NCI-H2081 treated with DMSO at 0.1 percent for 48 hours (cell line): Measurements from ENCODE around the gene SLAMF1.

Source experiments
- DNase-seq: peaks from one replicate; lab custom pipeline; 2025; lab: John Stamatoyannopoulos, UW

Gene SLAMF1

DNA sequence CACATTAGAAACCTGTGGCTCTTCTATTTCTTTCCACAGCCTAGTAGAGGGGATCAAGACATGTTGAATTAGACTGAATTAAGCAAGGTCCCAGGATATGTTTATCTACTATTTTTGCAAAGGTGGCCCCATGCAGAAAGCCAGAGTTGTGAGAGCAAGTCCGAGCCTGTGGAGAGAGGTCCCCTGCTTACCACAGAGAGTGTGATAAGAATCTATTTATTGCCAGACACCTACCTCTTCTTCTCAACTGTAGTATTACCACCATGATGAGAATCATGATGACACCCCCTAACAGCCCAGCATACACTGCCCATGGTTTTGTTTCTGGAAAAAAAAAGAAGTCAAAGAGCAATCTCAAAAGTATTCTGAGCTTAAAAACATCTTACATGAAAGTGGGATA lies 23.0 kb downstream of the SLAMF1 start:
- no peak for DNase-seq

DNA sequence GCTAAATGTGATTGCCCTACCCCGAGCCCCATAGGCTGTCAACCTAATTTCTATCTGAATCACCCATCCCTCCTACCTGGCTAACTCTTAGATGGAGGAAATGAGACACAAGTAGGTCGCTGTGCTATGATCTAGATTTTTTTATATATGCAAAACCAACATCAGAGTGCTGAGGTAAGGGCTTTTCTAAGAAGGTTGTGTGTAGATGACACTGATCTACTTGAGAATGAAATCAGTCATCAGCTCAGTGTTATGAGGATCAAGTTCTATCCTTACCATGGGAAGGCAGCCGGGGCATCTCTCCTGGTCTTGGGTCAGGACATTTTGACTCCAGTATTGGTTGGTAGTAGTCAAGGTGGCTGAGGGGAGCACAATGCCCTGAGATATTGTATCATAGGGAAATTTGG lies 23.6 kb downstream of the SLAMF1 start:
- DNase-seq, result no peak

DNA sequence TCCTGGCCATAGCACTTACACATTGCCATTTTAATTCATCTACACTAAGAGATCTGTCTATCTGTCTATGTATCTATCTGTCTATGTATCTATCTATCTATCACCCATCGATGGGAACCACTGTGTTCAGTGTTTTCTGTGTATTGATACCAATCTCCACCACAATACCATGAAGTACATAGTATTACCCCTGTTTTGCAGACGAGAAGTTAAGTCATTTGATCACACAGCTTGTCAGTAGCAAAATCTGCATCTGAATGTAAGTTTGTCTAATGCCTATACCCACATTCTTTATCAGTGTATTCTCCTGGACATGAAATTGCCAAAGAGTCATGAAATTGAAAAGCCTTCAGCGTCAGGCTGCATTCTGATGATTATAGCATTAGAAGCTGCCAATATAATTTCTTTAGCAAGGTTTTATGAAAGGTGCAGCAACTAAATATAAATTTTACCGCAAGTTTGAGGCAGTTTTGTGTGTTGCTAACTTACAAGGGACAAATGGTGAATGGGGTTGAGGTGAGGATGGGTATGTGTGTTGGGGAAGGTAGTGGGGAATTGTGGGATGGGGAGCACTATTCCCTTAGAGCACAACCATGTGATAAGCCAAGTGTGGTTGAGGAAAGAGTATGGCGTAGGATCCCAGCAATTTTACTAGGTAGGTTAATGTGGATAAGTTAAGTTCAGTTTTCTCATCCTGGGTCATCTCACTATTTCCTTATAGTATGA lies 24.2 kb downstream of the SLAMF1 start:
- DNase-seq, result no peak

DNA sequence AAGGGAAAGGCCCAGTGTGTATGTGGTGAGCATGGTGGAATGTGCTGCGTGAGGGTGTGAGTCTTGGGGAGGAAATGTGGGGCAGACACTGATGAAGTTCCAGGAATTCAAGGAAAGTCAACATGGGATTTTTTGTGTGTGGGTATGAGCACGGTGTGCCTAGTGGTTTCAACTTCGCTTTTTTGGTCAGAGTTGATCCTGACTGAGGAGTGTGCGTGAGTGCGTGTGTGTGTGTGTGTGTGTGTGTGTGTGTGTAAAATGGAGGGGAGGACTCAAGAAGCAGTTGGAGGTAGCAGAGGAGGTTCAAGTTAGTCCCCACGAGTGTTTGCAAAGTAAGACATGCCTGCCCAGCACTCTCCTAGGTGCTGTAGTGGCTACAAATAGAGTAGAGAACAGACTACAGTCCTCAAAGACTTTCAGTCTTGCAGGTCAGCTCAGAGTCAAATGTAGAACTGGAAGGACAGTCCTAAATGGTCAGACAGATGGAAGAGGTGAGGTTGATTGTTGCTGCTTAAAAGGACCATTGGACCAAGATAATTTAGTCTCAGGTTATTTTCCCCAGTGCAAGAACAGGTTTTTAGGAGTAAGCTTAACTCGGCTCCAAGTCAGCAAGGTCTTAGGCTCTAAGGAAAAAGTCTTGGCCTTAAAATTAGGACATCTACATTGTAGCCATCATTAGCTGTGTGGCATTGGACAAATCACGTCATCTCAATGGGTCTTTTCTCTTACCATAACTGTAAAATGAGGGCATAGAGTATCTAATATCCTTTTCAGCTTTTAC lies 25.0 kb downstream of the SLAMF1 start:
- no peak for DNase-seq

DNA sequence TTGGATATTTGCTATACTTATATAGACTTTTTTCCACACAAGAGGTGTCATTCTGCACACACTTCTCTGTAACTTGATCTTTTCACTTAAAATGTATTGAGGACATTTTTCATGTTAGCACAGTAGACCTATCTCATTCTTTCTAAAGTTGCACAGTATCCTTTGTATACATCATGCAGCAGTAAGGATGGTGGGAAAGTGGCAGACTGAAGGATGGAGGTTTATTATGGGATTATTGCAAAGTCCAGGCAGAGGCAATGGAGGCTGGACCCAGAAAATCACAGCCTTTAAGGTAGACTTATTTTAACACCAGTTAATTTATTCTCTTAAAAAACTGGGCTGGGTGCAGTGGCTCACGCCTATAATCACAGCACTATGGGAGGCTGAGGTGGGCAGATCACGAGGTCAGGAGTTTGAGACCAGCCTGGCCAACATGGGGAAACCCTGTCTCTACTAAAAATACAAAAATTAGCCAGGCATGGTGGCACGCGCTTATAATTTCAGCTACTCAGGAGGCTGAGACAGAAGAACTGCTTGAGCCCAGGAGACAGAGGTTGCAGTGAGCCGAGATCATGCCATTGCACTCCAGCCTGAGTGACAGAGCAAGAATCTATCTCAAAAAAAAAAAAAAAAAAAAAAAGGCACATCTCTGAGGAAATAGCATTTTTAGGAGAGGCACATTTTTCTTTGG lies 25.8 kb downstream of the SLAMF1 start:
- no peak for DNase-seq

GRCh38 chr1:160619742-160620277 lies 27.0 kb downstream of the SLAMF1 start:
- DNase-seq, result no peak

DNA sequence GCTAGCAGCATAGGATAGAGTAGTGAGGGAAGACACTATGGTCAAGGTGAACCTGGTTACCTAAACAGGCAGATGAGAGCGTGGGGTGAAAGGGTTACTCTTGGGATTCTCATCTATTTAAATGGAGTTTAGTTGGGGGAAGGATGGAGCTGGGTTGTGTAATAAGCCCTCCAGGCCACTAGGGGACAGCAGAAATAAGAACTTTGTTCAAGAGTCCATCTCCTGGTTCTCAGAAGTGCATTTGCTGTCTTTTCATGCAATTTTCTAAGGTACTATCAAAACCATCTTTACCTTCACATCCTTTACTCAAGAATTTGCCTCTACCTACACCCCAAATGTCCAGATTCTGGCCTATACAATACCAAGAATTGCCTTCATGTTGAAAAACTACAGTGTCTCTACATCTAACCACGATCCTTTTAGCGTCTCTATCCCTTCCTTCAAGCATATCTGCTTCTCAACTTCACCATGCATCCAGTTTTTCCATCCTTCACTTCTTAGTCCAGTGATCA lies 28.0 kb downstream of the SLAMF1 start:
- DNase-seq, result no peak

DNA sequence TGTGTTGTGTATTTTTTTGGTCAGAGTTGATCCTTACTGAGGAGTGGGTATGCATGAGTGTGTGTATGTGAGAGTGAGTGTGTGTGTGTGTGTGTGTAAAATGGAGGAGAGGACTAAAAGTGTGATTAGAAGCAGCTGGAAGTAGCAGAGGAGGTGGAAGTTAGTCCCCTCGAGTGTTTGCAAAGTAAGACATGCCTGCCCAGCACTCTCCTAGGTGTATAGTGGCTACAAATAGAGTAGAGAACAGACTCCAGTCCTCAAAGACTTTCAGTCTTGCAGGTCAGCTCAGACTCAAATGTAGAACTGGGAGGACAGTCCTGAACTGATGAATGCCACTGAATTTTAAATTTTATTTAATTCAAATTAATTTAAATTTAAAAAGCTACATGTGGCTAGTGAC lies 28.5 kb downstream of the SLAMF1 start:
- no peak for DNase-seq

GRCh38 chr1:160615660-160616059 lies 31.2 kb downstream of the SLAMF1 start:
- DNase-seq, result no peak

GRCh38 chr1:160614410-160614809 lies 32.4 kb downstream of the SLAMF1 start:
- no peak for DNase-seq

GRCh38 chr1:160612613-160613218 lies 34.1 kb downstream of the SLAMF1 start:
- no peak for DNase-seq

DNA sequence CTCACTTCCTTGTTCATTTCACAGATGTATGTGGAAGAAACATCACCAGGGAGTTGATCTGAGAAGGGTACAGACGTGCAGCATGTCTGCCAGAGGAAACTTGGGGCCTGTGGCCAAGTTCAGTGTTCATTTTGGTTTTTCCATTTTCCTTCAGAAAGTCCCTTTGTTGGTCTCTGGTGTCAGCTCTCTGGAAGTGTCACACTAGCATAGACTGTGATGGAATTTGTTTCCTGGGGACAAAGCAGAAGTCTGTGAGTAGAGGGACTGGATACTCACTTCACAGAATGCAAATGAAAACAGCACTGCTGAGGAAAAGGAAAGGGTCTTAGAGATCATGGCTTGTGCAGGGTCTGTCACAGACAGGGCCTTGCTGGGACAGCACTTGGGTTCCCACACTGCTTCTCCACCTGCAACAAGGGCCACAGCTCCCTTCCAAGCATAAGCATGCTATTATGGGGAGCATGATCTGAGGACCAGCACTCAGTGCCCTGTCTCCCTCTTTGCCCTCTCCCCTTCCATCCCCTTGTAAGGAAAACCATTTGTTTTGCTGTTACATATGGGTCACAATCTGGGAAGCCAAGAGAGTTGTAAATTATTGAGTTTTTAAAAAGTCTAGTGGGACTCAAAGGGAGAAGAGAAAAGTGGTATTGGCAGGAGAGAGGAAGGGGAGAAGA lies 36.1 kb downstream of the SLAMF1 start:
- no peak for DNase-seq

DNA sequence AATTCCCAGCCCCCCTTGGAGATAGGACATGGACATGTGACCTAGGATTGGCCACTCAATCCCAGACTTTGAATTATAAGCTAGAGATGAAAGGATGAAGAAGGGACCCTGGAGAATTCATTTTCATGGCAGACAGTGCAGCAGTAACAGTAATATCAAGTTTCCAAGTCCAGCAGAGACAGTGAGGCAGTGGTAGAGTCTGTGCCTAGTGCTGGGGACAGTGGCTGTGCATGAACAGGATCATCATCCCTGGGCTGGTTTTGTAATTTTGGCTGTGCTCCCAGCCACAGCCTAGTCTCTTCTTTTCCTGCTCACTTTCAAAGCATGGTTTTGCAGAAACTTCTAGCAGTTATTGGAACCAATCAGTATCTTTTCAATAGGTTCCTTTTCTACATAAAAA lies 37.9 kb downstream of the SLAMF1 start:
- no peak for DNase-seq

DNA sequence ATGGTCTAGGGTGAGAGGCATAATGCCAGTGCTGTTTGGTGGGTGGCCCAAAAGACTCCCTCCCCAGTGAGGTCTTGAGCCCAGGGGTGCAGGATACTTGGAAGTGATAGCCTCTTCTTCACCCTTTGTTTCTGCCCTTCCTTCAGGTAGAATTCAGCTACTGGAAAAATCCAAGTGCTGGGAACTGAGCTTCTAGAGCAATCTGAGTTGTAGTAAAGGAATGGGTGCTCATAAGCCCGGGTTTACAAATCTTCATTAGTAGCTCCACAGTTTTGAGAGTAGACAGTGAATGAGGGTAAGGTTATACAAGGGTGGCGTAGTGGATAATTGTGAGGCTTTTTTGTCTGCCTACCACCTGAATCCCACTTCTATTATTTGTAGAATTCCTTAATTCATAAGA lies 38.3 kb downstream of the SLAMF1 start:
- DNase-seq, result no peak

DNA sequence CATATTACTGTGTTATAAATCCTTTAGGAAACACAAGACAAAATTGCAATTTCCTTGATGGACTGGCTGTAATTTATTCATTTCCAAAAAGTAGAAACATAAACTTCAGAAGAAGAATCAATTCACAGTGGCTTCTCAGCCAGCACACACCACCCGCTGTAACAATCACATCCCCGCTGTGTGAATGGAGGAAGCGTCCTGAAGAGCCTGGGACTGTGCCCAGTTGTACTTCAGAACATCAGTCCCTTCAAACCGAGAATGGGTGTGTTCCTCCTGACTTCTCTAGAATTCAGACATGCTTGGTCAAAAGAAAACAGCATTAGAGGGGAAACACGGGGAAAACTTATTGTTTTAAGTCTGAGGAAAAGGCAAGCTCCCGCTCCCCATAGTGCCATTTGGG lies 38.8 kb downstream of the SLAMF1 start:
- no peak for DNase-seq

GRCh38 chr1:160607672-160608032 lies 39.2 kb downstream of the SLAMF1 start:
- DNase-seq, result no peak

DNA sequence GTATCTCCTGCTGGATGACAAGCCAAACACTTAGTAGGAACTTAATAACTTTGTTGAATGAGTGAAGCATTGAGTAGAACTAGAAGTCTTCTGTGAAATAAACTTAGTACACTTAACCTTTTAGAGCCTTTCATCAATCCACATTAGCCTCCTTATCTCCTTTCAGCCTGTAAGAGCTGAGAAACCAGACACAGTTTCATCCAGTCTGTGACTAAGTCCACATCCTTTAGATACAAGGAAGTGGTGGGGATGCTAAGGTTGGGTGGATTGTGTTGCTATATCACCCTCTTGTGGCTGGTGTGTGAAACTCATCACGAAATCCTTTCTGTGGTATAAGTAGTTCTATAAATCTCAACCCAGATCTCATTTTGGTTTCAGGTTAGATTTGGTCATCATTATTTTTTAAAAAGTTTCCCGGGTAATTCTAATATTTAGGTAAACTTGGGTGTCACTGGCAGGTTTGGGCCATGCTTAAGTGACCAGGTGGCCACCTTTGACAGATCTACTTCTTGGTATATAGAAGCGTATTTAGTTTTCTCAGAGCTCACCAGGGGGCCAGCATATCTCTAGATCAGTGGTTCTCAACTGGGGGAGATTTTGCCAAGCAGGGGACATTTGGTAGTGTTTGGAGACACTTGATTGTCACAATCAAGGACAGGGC lies 39.7 kb downstream of the SLAMF1 start:
- no peak for DNase-seq

GRCh38 chr1:160606611-160607010 lies 40.2 kb downstream of the SLAMF1 start:
- DNase-seq, result no peak

GRCh38 chr1:160605792-160606479 lies 40.9 kb downstream of the SLAMF1 start:
- DNase-seq, result no peak

DNA sequence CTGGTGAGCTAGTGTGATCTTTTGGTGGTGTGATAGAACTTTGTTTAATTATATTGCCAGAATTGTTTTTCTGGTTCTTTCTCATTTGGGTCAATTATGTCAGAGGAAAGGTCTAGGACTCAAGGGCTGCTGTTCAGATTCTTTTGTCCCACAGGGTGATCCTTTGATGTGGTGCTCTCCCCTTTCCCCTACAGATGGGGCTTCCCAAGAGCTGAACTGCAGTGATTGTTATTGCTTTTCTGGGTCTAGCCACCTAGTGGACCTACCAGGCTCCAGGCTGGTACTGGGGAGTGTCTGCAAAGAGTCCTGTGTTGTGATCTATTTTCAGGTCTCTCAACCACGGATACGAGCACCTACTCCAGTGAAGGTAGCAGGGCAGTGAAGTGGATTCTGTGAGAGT lies 41.6 kb downstream of the SLAMF1 start:
- no peak for DNase-seq
